HL-60 (cell line): ENCODE data around the gene PLIN3.

ENCODE experiments used
- CTCF ChIP-seq: IDR thresholded peaks from one replicate; pipeline ENCODE4 v1.5.1; 2011; ENCODE audit warnings: low read length, control low read depth, inconsistent platforms; ENCODE audit not compliant: insufficient read depth
- GABPA ChIP-seq: IDR thresholded peaks from 2 replicates; pipeline ENCODE4 v1.6.1; 2012; ENCODE audit warnings: low read depth
- POLR2AphosphoS5 ChIP-seq: IDR thresholded peaks from 2 replicates; pipeline ENCODE4 v1.6.1; 2012; ENCODE audit warnings: low read depth
- REST ChIP-seq: IDR thresholded peaks from 2 replicates; pipeline ENCODE4 v1.6.1; 2012; ENCODE audit warnings: low read depth; ENCODE audit not compliant: insufficient replicate concordance
- SPI1 ChIP-seq: IDR thresholded peaks from 2 replicates; pipeline ENCODE4 v1.6.1; 2012; ENCODE audit warnings: low read depth, mild to moderate bottlenecking, borderline replicate concordance

- TF ChIP-seq CTCF: no peak
- no peak for TF ChIP-seq GABPA
- no peak for TF ChIP-seq POLR2AphosphoS5
- TF ChIP-seq REST: no peak
- no peak for TF ChIP-seq SPI1
Measured at GRCh38 chr19:4844348-4845179, 22.9 kb downstream of the PLIN3 start.
